Hypothalamus (tissue), 51 donors: ENCODE data around the gene HOXA9.

Source experiments
- DNase-seq, 51 donors: peaks; one replicate each; lab custom pipeline; 2025; lab: John Stamatoyannopoulos, UW

The HOXA9 gene

GRCh38 chr7:27156508-27156898 is 8.8 kb downstream of the HOXA9 start, which contains the start of gene HOXA7:
Gene HOXA7 (minus strand): TSS chr7:27156675. CDS start chr7:27156545, 130 bp downstream.
- DNase-seq, result no peak

GRCh38 chr7:27155816-27156507 is 9.4 kb downstream of the HOXA9 start:
- DNase-seq, result no peak

- no peak for DNase-seq
Observed at GRCh38 chr7:27154901-27155815, 10.2 kb downstream of the HOXA9 start.

GRCh38 chr7:27154369-27154768 is 11.0 kb downstream of the HOXA9 start:
- no peak for DNase-seq

DNA sequence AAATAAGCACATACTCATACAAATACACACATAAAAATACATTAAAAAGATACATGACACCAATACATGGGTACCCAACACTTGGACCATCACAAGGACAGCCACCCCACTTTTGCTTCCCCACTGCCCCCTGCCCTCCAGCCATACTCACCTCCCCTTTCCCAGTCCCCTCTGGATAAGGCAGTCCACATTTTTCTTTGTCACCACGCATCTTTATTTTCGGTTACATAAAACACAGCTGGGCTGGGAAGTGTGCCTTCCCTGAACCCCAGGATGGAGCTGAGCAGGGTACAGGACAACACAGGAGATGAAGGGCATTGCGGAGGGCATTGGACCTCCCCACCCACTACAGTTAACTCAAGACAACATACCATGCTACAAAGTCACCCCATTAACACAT is 11.8 kb downstream of the HOXA9 start:
- DNase-seq, result no peak

DNA sequence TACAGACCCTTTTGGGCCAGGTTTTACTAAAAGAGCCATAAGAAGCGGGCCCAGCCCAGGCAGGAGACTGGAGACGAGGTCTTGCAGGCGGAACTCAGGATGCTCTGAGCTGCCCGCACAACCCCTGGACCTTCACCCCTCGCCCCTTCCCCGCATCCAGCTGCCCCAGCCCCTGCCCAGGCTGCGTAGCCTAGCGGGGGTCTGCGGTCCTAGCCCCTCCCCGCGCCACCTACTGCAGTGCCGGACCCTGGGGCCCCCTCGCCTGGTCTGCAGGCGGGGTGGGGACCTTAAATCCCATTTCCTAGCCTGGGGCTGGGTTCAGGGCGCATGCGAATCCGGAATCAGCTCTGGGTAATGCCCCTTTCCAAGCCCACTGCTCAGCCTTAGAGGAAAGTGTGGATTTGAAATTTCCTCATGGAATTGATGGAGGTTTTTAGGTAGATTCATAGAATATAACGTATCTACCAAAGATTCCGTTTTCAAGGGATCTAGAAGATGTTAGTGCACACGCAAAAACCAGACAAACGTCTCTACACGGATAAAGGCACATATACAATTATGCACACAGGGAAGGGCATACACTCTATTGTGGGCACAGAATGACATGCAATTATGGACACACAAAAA is 12.4 kb downstream of the HOXA9 start:
- no peak for DNase-seq

GRCh38 chr7:27151931-27152815 is 13.2 kb downstream of the HOXA9 start, which contains the start of gene HOXA3:
Gene HOXA3 (minus strand): TSS chr7:27152583. CDS start chr7:27110640, 41,943 bp downstream.
- DNase-seq, result no peak

GRCh38 chr7:27151341-27151930 is 13.9 kb downstream of the HOXA9 start:
- DNase-seq, result no peak

DNA sequence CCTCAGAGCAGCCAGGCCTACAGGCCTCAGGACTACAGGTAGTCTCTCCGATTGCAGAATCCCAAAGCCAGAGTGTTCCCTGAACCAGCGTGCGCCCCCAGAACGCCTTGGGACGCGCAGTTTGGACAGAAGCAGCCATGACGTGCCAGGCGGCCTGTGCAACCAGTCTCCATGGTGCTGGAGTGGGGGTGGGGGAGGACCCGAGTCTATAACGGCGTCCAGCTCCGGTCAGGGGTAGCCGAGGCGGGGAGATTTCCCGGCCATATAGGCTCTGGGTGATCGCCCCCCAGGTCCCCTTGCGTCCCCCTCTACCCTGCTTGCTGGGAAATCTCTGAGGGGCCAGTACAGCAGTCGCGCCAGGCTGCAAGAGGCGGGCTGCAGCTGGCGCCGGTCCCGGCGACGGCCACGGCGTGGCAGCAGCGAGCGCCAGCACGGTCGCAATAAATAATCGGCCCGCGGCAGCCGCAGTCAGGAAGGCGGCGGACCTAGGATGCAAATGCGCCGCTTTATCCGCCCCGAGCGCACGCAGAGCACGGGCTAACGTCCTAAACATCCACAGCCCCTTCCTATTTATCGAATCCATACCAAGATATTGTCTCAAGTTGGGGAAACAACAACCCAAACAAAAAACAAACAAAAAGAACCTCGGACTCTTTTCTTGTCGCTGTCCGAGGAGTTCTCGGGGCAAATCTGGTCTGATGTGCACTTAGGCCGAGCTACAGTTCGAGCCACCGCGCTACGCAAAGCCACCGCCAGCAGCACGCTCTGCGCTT is 14.6 kb downstream of the HOXA9 start:
- DNase-seq, result peak in 12 of 51 donors; percentile 4 to 56 (median 17)

DNA sequence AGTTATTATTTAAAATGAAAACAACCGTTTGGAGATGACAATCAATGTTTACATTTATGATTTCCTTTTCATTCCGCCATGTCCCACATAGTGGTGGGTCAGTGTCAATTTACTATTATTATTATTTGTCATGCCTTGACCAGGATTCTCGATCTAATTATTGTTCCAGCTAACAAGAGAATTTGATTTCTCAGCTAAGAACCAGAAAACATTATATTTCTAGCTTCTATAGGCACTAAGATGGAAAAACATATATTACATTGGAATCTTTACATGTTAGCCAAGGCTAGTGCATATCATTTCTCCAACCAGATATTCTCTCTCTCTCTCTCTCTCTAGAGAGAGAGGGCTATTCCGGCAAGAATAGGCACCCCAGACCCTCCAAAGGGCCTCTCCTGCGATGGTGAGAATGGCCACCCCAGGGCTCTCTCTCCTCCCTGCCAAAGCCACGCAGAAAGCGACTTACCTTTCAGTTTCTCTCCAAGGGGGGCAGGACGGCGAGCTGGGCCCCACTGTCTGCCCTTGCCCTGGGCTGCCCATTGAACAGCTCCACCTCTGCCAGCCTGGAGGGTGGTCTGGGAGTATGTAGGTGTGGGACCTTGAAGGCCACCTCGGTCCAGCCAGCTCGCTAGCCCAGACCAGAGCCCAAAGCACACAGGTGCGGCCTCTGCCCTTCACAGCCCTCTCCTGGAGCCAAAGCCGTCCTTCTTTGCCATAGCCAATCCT is 15.3 kb downstream of the HOXA9 start:
- DNase-seq, result no peak

DNA sequence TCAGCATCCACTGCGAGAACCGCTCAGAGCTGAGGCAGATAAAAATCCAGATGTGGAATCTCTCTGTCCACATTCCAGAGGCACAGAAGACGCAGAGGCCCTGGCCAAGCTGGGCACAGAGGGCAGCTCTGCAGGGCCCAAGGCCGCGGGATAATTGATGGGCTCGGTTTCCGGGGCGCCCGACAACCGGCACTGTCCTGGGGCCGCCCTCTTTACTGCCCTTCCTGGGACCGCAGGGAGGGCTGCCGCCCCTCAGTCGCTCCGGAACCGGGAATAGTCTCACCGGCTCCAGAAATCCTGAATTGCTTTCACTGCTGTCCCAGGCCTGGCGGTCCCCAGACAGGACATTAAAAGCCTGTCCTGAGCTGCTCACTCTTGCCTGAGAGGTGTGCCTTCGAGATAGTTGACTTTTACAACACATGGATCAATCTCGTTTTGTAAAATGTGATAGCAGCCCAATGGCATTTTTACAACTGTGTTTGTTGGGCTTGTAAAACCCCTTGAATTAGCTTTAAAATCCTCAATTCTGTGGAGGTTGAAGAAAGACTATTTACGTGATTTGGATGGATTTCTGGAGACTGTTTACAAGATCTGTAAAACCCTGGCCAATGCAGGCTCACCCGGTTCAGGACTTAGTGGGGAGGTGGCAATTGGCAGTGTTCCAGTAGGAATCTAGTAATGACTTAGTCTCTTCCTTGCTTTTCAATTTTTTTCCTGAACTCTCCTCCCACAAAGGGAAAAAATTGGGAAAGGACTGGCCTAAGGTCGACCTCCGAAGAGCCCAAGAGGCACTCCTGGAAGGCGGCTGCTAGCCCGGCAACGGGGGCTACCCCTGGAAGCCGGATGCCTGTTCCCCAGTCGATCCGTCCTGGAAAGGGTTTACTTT is 16.3 kb downstream of the HOXA9 start:
- DNase-seq, result no peak

- DNase-seq, result no peak
Observed at GRCh38 chr7:27148031-27148755, 17.1 kb downstream of the HOXA9 start.

DNA sequence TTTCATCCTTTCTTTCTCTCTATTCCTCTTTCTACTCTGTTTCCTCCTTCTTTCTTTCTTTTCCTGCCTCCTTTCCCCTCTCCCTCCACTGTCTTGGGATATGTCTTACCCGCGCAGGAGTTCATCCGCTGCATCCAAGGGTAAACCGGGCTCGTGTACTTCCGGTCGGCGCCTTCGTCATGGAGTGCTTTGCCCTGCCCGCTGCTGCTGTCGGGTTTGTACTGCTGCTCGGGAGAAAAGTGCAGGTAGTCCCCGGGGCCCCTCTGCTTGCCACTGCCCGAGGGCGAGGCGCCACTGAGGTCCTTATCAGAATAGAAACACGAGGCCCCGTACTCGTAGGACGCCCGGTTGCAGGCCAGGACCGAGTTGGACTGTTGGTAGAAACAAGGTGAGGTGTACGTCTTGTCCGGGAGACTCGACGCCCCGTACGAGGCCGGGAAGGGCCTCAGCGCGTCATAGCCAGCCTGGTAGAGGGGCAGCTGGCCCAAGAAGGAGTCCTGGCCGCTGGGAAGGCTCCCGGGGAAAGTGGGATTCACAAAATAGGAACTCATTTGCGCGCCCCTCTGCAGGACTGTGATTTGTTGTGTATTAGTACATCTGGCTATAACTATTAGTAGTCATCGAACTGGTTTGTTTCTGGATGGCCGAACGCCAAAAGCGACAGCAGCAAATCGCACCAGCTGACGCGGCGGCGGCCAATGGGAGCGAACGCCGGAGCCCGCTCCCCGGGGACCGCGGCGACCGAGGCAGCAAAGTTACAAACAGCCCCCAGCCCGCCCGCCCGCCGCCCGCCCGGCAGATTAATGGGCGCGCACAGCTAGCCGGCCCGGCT is 17.9 kb downstream of the HOXA9 start, which contains the start of gene HOXA6:
Gene HOXA6, minus strand, starts transcription at position 576 of the 832 bp plus-strand sequence. Its CDS starts 25 bp downstream, at position 551.
- DNase-seq, result no peak

DNA sequence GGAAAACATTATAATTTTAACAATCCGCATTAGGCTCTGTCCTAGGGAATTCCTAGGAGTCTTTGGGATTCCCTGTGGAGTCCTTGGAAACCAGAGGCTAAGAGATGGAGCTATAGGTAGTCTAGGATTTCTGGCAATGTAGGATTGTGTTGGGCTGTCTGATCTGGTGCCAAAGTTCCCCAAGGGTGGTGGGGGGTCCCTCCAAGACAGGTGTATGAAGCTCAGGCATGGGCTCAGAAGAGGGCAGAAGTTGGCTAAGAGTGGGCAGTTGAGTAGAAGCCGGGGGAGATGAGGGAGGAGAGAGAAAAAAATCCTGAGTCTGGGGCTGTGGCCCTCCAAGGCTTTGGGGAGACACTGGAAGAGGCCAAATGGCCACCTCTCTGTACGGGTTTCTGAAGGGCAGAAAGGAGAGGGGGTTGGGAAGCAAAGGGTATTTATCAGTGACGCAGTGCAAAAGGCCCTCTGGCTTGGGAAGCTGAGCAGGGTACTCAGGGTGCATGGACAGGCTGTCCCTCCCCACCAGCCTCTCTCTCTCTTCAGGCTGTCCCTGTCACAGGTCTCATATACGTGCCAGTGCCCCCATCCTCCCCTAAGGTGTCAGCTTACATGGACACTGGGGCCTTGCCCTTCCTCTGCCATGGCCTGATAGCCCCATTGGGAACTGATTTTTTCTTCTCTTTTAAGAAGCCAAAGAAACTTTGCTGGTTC is 18.7 kb downstream of the HOXA9 start:
- DNase-seq, result no peak

DNA sequence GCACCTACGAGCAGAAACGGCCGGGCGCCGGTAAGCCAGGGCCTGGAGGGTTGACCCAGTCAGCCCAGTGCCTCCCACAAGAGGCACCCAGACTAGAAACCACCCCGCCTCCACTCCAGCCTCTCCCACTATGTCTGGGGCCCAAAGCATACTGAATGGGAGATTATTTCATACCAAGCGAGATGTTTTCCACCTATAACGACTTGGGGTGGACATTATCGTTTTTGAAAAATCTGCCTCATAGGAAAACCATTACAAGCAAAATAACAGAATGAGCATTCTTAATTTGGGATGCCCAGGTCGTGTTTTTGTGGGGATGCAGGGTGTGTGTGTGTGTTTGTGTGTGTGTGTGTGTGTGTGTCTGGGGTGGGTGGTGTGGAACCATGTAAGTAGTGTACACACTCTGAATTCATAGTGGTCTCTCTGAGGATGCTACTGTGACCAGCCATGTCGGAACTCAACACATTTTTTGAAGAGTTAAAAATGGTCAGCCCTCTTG is 19.4 kb downstream of the HOXA9 start:
- DNase-seq, result no peak
